Mesodermal cell (in vitro differentiated cells): ENCODE measurements around the gene PRPF31.
A peak's percentile ranks its signal among the peaks of the same experiment; 100 is the strongest.
"Not testable (repeated sequence)": the region's sequence is repeated elsewhere in the genome, so short reads cannot be mapped to it uniquely, and the experiment has no call there.

ENCODE experiments used
- H3K27ac ChIP-seq: 2 replicates; pipeline ENCODE4 v1.7.0; 2013; ENCODE audit warnings: mild to moderate bottlenecking, low read depth, low read length, moderate library complexity; ENCODE audit not compliant: severe bottlenecking
- H3K36me3 ChIP-seq: 2 replicates; pipeline ENCODE4 v1.7.1; 2013; ENCODE audit warnings: mild to moderate bottlenecking, low read length, moderate library complexity; ENCODE audit not compliant: control insufficient read depth, insufficient read depth
- H3K4me1 ChIP-seq: one replicate; pipeline ENCODE4 v1.7.1; 2013; ENCODE audit warnings: mild to moderate bottlenecking, low read length; ENCODE audit not compliant: insufficient read depth, control insufficient read depth, poor library complexity, severe bottlenecking
- H3K4me3 ChIP-seq: 2 replicates; pipeline ENCODE4 v1.7.0; 2013; ENCODE audit warnings: low read length, control low read depth, mild to moderate bottlenecking; ENCODE audit not compliant: insufficient read depth, poor library complexity, severe bottlenecking; ENCODE audit errors: extremely low read depth
- H3K9me3 ChIP-seq: 2 replicates; pipeline ENCODE4 v1.7.1; 2013; ENCODE audit warnings: mild to moderate bottlenecking, low read length, moderate library complexity; ENCODE audit not compliant: control insufficient read depth
- WGBS, 2 experiments: methylation state at CpG; one replicate each; pipeline ENCODE4 v1.1.5; 2013; ENCODE audit warnings: missing lambda C conversion rate in 2 of 2; ENCODE audit not compliant: insufficient coverage in 2 of 2; 5-methylcytosine and 5-hydroxymethylcytosine counted together

PRPF31 gene

GRCh38 chr19:54095859-54096616 lies 19.5 kb upstream of the PRPF31 start:
- WGBS, 2 experiments: 1 to 2% methylated on average over 41 to 45 of the region's 46 CpGs
- H3K4me3 ChIP-seq: peak overlapping the region; percentile 30
- H3K9me3 ChIP-seq, H3K27ac ChIP-seq, H3K4me1 ChIP-seq, H3K36me3 ChIP-seq: not testable (repeated sequence)

- WGBS, 2 experiments: 12 to 20% methylated on average over 14 of the region's 14 CpGs
- H3K27ac ChIP-seq: no peak overlapping the region
- H3K4me1 ChIP-seq: peaks cover 4% of the 10 kb centered on the region
- H3K4me3 ChIP-seq: peak overlapping the region; percentile 30
- H3K36me3 ChIP-seq: no peaks in the 10 kb centered on the region
- H3K9me3 ChIP-seq: no peaks in the 10 kb centered on the region
Measured at GRCh38 chr19:54096617-54097106, 18.9 kb upstream of the PRPF31 start.

GRCh38 chr19:54099190-54099902 lies 16.2 kb upstream of the PRPF31 start:
- Histone ChIP-seq H3K9me3 (no peaks in the 10 kb centered on the region), H3K4me1 (peaks cover 4% of the 10 kb centered on the region), H3K36me3 (no peaks in the 10 kb centered on the region), H3K4me3 (no peak overlapping the region), H3K27ac (no peak overlapping the region)
- 87 to 91% methylated on average over 7 to 8 of the region's 12 CpGs for WGBS, 2 experiments

- H3K4me3 ChIP-seq, H3K9me3 ChIP-seq, H3K27ac ChIP-seq, H3K4me1 ChIP-seq, H3K36me3 ChIP-seq: not testable (repeated sequence)
- 82% methylated on average over 7 to 9 of the region's 9 CpGs for WGBS, 2 experiments
Measured at GRCh38 chr19:54099903-54100255, 15.7 kb upstream of the PRPF31 start.

- 81 to 92% methylated on average over 5 of the region's 5 CpGs for WGBS, 2 experiments
- Histone ChIP-seq H3K4me3 (no peak within 1 kb of the TSS), H3K4me1 (peaks cover 4% of the 10 kb centered on the region), H3K36me3 (peaks cover 2% of the 10 kb centered on the region), H3K9me3 (no peaks in the 10 kb centered on the region), H3K27ac (no peak within 1 kb of the TSS)
Measured at GRCh38 chr19:54100561-54100960, 15.0 kb upstream of the PRPF31 start, which contains the start of gene OSCAR. Gene OSCAR (minus strand): TSS chr19:54100803. CDS start chr19:54100792, 11 bp downstream.

GRCh38 chr19:54102421-54103169 lies 13.0 kb upstream of the PRPF31 start, which contains the start of gene NDUFA3:
Gene NDUFA3 (plus strand): TSS chr19:54102855. CDS start chr19:54102879, 24 bp downstream.
- Histone ChIP-seq H3K27ac (no peak within 1 kb of the TSS), H3K36me3 (peaks cover 21% of the 10 kb centered on the region), H3K4me1 (no peaks in the 10 kb centered on the region), H3K4me3 (peak within 1 kb of the TSS; percentile 93), H3K9me3 (no peaks in the 10 kb centered on the region)
- 4 to 6% methylated on average over 36 to 52 of the region's 54 CpGs for WGBS, 2 experiments

- peaks cover 43% of the 10 kb centered on the region for H3K36me3 ChIP-seq
- no peaks in the 10 kb centered on the region for H3K9me3 ChIP-seq
- no peaks in the 10 kb centered on the region for H3K4me1 ChIP-seq
- 93 to 95% methylated on average over 7 of the region's 11 CpGs for WGBS, 2 experiments
- no peak overlapping the region for H3K4me3 ChIP-seq
- H3K27ac ChIP-seq: no peak overlapping the region
Measured at GRCh38 chr19:54104998-54105715, 10.4 kb upstream of the PRPF31 start.

GRCh38 chr19:54105796-54106195 lies 9.8 kb upstream of the PRPF31 start:
- Histone ChIP-seq H3K36me3 (peaks cover 50% of the 10 kb centered on the region), H3K9me3 (no peaks in the 10 kb centered on the region), H3K4me3 (no peak overlapping the region), H3K4me1 (no peaks in the 10 kb centered on the region), H3K27ac (no peak overlapping the region)
- WGBS, 2 experiments: 91 to 92% methylated on average over 8 to 10 of the region's 10 CpGs

GRCh38 chr19:54106716-54107115 lies 8.8 kb upstream of the PRPF31 start:
- Histone ChIP-seq H3K9me3 (no peaks in the 10 kb centered on the region), H3K4me3 (no peak overlapping the region), H3K27ac (no peak overlapping the region), H3K36me3 (peaks cover 57% of the 10 kb centered on the region), H3K4me1 (no peaks in the 10 kb centered on the region)
- WGBS, 2 experiments: 93 to 94% methylated on average over 8 to 15 of the region's 15 CpGs

GRCh38 chr19:54107876-54108490 lies 7.6 kb upstream of the PRPF31 start:
- Histone ChIP-seq H3K9me3 (no peaks in the 10 kb centered on the region), H3K36me3 (peaks cover 65% of the 10 kb centered on the region), H3K27ac (no peak overlapping the region), H3K4me3 (no peak overlapping the region), H3K4me1 (no peaks in the 10 kb centered on the region)
- WGBS, 2 experiments: 94% methylated on average over 16 to 19 of the region's 21 CpGs
